Small intestine (tissue), 4 donors: ENCODE data around the gene OR6C65. TPM values are rescaled to one million over a fixed set of nuclear protein-coding genes. Genes with fewer than 3 reads are reported as not detected.

Experiments
- polyA plus RNA-seq, 4 donors: library from polyadenylated mRNA; stranded (reverse) in 3 of 4; unstranded in 1 of 4; fragments of 200-250 nt in 3 of 4; fragments of 120-200 nt in 1 of 4; gene quantifications; one replicate each; pipeline versions ENCODE4 v1.2.1 to v1.2.3, GENCODE V29; 2013
- donor health status: healthy with polysubstance abuse.
- donor health status: Bipolar disorder and iron deficiency.
- donor health status: healthy.

OR6C65 gene
- polyA plus RNA-seq, 4 donors = not detected

Other genes with a start within 250 kb of the OR6C65 start
- not detected for gene OR10A7, start 179.5 kb upstream of the OR6C65 start, polyA plus RNA-seq
- gene OR6C74, start 155.9 kb upstream of the OR6C65 start, polyA plus RNA-seq = not detected
- gene OR6C6, start 104.0 kb upstream of the OR6C65 start, polyA plus RNA-seq = not detected
- gene OR6C1, start 86.2 kb upstream of the OR6C65 start, polyA plus RNA-seq = not detected
- not detected for gene OR6C3, start 69.8 kb upstream of the OR6C65 start, polyA plus RNA-seq
- gene OR6C75, start 37.6 kb upstream of the OR6C65 start, polyA plus RNA-seq = not detected
- gene OR6C76, start 25.7 kb downstream of the OR6C65 start, polyA plus RNA-seq = not detected
- gene OR6C2, start 43.5 kb downstream of the OR6C65 start, polyA plus RNA-seq = not detected
- gene OR6C70, start 69.6 kb downstream of the OR6C65 start, polyA plus RNA-seq = not detected
- not detected for gene OR6C68, start 91.8 kb downstream of the OR6C65 start, polyA plus RNA-seq
- not detected for gene OR6C4, start 149.1 kb downstream of the OR6C65 start, polyA plus RNA-seq
- not detected for gene OR2AP1, start 171.9 kb downstream of the OR6C65 start, polyA plus RNA-seq
- gene OR10P1, start 236.4 kb downstream of the OR6C65 start, polyA plus RNA-seq = not detected